Stimulated activated memory B cell treated with anti-CD40 and anti-IgM and Interleukin-4, amounts not matched to agents 10 μg/mL and 1 μg/mL and 100 μg/mL, for 72 hours (primary cell): ENCODE measurements around the gene COX19.
"Not testable (repeated sequence)": the region's sequence is repeated elsewhere in the genome, so short reads cannot be mapped to it uniquely, and the experiment has no call there.

Experiments used
- ATAC-seq: fragments of 150-1000 bp; cut with Tn5 transposase; 2 replicates; pipeline ENCODE4 v1.10.0; 2021
- H3K27ac Mint-ChIP-seq: one replicate; pipeline ENCODE4 v1.8.0; 2022; ENCODE audit warnings: mild to moderate bottlenecking, mixed read lengths
- H3K27me3 Mint-ChIP-seq: one replicate; pipeline ENCODE4 v1.8.0; 2022; ENCODE audit warnings: mixed read lengths
- H3K36me3 Mint-ChIP-seq: one replicate; pipeline ENCODE4 v1.8.0; 2022; ENCODE audit warnings: mixed read lengths
- H3K4me1 Mint-ChIP-seq: one replicate; pipeline ENCODE4 v1.8.0; 2022; ENCODE audit warnings: mixed read lengths
- H3K4me3 Mint-ChIP-seq: one replicate; pipeline ENCODE4 v1.8.0; 2022; ENCODE audit warnings: mild to moderate bottlenecking, moderate library complexity, mixed read lengths
- H3K9me3 Mint-ChIP-seq: one replicate; pipeline ENCODE4 v1.8.0; 2022; ENCODE audit warnings: mixed read lengths

The COX19 gene

GRCh38 chr7:954330-955238 lies 20.8 kb downstream of the COX19 start, which contains the start of gene ADAP1:
ADAP1 (minus strand) TSS chr7:954680; CDS start chr7:954477, 203 bp downstream.
- Mint-ChIP-seq H3K36me3 (no peaks in the 10 kb centered on the region), H3K4me3 (peak within 1 kb of the TSS; percentile 66), H3K27me3 (no peaks in the 10 kb centered on the region), H3K9me3 (no peaks in the 10 kb centered on the region), H3K4me1 (peaks cover 26% of the 10 kb centered on the region), H3K27ac (peak within 1 kb of the TSS; percentile 54)
- ATAC-seq: peak; percentile 73

DNA sequence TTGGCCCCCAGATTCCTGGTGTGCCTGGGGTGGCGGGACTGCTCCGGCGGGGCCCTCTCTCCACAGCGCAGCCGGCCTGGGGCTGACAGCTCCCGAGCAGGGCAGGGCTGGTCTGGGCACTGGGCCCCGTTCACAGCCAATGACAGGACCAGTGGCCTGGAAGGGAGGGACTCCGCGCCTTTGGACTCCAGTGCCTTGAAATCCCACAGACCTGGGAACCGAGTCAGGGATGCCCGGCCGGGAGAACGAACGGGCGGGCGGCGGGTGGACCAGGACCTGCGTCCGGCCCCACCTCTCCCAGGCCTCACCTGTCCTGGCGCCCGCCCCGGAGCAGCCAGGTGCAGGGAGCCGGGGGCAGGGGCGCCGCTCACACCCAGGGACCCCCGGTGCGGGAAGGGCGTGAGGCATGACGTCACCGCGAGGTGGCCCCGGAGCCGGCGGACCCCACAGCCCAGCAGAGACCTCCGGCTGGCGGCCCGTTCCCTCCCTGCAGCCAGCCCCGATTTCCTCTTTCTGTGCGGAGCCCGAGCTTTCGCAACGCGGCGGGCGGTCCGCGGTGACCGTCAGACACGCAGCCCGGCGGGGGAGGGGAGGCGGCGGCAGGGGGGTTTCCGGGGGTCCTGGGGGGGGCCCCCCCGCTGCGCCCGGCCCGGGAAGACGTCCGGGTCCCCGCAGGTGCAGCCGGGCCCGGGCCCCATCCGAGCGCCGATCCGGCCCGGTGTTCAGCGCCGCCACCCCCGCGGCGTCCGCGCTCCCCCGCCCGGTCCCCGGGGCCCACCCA lies 21.6 kb downstream of the COX19 start:
- Mint-ChIP-seq H3K36me3 (peaks cover 5% of the 10 kb centered on the region), H3K4me1 (peaks cover 35% of the 10 kb centered on the region), H3K27ac (no peak overlapping the region), H3K27me3 (no peaks in the 10 kb centered on the region), H3K9me3 (no peaks in the 10 kb centered on the region), H3K4me3 (peak overlapping the region; percentile 47)
- ATAC-seq: peak; percentile 54

DNA sequence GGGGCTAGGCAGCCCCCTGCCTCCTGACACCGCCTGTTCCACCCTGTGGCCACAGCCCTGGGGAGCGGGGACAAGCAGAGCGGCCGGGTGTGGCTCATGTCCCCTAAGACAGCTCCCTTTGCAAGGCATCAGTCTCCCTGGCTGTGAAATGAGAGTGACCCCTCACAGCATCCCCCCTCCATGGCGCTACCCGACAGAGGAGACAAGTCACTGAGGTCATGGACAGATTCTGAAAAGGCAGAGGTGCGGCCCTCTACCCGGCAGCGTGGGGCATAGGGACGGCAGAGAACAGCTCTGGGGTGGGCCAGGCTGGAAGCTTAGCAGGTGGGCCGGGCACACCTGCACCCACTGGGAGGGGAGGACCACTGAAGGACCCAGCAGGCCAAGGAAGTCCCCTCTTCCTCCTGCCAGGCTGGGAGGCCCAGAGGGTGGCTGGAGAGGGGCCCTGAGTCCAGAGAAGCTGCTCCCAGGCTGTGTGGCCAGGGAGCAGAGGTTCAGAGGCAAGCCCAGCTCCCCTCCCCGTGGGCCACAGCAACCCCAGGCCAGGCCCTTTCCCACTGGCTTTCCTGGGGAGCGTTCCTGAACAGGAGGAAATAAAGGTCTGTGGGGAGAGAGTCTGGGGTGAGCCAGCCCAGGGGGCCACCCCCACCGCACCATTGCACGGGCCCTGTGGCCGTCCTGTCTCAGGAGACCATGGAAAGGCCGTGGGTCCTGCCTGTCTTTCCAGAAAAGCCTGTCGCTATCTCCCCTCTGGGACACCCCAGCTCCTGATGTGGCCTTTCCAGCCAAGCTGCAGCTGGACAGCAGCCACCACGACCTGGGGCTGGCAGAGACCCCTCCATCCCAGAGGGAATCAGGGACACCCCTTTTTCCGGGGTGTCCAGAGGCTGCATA lies 22.6 kb downstream of the COX19 start:
- ATAC-seq: no peak
- H3K4me3 Mint-ChIP-seq: peak overlapping the region; percentile 47
- no peaks in the 10 kb centered on the region for H3K9me3 Mint-ChIP-seq
- peaks cover 14% of the 10 kb centered on the region for H3K36me3 Mint-ChIP-seq
- H3K4me1 Mint-ChIP-seq: peaks cover 41% of the 10 kb centered on the region
- no peaks in the 10 kb centered on the region for H3K27me3 Mint-ChIP-seq
- H3K27ac Mint-ChIP-seq: no peak overlapping the region

- no peak for ATAC-seq
- H3K4me3 Mint-ChIP-seq: peak overlapping the region; percentile 19
- peaks cover 20% of the 10 kb centered on the region for H3K36me3 Mint-ChIP-seq
- no peaks in the 10 kb centered on the region for H3K9me3 Mint-ChIP-seq
- peaks cover 41% of the 10 kb centered on the region for H3K4me1 Mint-ChIP-seq
- no peaks in the 10 kb centered on the region for H3K27me3 Mint-ChIP-seq
- no peak overlapping the region for H3K27ac Mint-ChIP-seq
Measured at GRCh38 chr7:951881-952547, 23.3 kb downstream of the COX19 start.

DNA sequence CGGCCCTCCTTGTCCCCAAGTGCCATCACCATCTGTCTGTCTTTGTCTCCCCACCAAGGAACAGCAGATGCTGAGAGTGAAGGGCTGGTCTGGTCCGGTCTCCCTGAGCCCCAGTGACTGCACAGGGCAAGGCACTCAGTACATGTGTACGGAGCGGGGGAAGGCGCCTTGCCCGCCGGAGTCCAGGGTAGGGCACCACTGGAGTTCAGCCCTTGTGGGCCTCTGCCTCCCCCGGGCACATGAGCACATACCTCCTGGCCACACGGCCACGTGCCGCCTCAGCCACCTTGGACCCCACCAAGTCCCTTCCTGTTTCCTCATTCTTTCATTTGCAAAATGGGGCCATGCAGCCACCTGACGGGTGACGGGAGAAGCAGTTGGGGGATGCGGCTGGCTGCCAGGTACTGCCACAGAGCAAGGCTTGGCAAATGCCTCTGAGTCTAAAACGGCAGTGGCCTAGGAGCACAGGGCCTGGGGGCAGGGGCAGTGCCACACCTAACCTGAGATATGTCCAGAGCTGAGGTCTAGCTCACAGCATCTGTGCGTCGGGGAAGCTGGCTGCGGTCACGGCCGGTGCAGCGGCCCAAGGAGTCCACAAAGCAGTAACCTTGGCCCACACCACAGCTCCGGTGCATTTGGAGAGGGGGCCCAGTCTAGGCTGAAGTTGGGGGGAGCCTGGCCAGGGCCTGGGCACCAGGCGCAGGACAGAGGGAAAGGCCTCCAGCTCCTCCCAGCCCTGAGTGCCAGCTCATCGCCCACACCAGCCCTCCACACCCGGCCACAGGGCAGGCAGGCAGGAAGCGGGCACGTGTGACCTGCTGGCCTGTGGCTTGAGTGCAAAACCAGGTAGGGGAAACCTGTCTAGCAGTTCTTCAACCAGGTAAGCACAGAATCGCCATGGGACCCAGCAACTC lies 26.1 kb downstream of the COX19 start:
- ATAC-seq: no peak
- H3K36me3 Mint-ChIP-seq: peaks cover 20% of the 10 kb centered on the region
- H3K27me3 Mint-ChIP-seq: no peaks in the 10 kb centered on the region
- H3K9me3 Mint-ChIP-seq: no peaks in the 10 kb centered on the region
- H3K4me3 Mint-ChIP-seq: no peak overlapping the region
- peaks cover 36% of the 10 kb centered on the region for H3K4me1 Mint-ChIP-seq
- H3K27ac Mint-ChIP-seq: peak overlapping the region; percentile 71

DNA sequence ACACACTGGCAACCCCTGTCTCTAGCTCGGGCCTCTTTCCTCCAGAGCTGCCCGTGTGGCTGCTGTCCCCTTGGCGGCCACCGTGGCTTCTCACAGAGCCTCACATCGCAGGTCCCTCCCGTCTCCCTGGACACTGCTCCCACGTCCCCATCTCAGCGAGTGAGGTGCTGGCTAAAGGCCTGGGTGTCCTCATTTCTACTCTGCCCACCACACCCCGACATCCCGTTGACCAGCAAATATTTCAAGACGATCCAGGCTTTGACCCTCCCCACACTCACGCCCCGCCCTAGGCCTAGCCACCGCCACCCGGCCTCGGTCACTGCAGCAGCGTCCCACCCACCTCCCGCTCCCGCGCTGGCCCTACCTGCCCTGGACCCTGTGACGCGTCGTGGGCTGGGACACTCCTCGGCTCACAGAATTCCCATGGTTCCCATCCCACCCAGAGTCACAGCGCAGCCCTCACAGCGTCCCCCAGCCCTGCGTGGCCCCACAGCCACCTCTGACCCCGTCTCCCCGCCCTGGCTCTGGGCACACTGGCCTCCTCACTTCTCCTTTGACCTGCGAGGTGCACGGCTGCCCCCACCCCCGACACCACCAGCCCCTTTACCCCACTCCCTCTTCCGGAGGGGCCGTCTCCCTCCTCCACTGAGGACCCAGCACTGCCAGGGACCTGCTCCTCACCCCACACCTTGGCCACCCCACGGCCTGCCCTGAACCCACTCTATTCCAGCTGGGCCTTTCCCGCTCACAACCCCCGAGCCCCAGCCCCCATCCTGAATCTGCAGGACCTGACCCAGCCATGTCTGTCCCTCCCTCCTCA lies 27.7 kb downstream of the COX19 start:
- Mint-ChIP-seq H3K27me3 (no peaks in the 10 kb centered on the region), H3K9me3 (no peaks in the 10 kb centered on the region), H3K27ac (no peak overlapping the region), H3K4me3 (no peak overlapping the region), H3K4me1 (peaks cover 34% of the 10 kb centered on the region), H3K36me3 (peaks cover 20% of the 10 kb centered on the region)
- ATAC-seq: no peak

DNA sequence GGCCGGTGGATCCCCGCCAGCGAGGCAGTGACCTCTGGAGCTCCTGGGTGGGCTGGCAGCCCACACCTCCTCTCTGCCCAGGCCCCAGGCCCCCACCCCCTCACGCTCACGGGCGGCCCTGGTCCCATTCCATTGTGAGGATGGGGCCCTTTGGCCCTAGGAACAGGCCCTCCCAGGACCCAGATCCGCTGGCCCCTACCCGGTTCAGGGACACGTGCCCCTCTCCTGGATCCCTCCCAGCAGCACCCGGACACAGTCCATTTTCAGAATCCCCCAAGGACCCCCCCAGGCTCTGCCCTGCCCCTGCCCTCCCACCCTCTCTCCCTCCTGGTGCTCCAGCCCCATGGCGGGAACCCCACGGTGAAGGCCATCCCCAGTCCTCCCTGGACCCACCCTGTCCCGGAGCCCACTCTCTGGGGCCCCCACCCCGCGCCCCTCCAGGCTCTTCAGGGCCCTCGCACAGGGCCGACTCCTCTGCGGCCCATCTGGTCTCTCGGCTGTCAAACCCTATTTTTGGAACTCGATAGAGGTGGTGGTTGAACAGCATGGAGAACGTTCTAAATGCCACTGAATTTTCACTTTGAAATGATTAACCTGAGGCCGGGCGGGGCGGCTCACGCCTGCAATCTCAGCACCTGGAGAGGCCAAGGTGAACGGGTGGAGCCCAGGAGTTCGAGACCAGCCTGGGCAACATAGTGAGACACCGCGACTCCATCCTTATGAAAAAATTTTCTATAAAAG lies 28.9 kb downstream of the COX19 start:
- Mint-ChIP-seq H3K4me1 (peaks cover 38% of the 10 kb centered on the region), H3K9me3 (peaks cover 8% of the 10 kb centered on the region), H3K36me3 (peaks cover 29% of the 10 kb centered on the region), H3K27ac (no peak overlapping the region), H3K4me3 (no peak overlapping the region), H3K27me3 (no peaks in the 10 kb centered on the region)
- ATAC-seq: no peak

DNA sequence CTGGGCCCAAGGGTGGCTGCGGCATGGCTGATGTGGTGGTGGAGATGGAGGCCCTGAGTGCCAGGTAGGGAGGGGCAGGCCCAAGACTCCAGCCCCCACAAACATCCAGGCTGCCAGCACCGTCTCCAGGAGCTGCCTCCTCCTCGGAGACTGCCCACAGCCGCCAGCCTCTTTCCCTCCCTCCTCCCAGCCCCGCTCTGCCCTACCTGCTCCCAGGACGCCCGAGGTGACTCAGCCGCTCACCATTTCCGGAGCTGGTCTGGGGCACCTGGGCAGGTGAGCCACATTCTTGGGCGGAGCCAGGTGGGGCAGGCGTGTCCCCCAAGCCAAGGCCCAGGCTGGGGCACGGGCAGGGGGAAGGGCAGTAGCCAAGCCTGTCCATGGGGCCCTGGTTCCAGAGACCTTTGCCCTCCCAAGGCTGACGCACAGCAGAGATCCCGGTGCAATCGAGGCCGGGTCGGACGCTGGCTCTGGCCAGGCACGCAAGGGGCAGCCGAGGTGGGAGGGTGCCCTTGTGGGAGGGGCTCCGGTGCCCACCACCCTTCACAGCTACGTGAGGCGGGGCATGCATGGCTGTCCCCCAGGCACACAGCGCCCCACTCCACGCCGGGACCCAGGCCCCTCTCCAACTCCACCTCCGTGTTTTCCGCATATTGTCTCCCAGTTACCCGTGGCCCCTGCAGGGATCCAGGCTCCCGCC lies 29.6 kb downstream of the COX19 start:
- Mint-ChIP-seq H3K27me3 (no peaks in the 10 kb centered on the region), H3K27ac (no peak overlapping the region), H3K36me3 (peaks cover 36% of the 10 kb centered on the region), H3K4me3 (no peak overlapping the region), H3K4me1 (peaks cover 41% of the 10 kb centered on the region), H3K9me3 (peaks cover 10% of the 10 kb centered on the region)
- no peak for ATAC-seq

DNA sequence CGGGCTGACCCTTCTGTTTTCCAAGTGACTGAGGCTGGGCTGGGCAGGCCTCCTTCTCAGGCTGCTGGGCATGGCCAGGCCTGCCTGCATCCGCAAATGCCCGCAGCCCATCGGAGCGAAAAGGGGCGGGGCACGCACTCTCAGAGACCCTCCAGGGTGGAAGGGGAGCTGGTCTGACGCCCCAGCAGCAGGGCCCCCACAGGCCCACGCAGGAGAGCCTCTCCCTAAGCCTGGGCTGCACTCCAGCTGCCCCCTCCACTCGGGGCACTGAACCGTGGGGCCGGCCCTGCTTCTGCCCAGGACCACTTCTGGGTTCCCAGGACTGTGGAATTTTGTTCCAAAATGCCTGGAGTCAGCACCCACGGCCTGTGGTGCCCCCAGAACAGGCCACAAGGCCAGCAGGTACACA lies 30.2 kb downstream of the COX19 start:
- no peak for ATAC-seq
- peaks cover 37% of the 10 kb centered on the region for H3K4me1 Mint-ChIP-seq
- peak overlapping the region; percentile 40 for H3K27ac Mint-ChIP-seq
- H3K27me3 Mint-ChIP-seq: no peaks in the 10 kb centered on the region
- peaks cover 11% of the 10 kb centered on the region for H3K9me3 Mint-ChIP-seq
- peaks cover 36% of the 10 kb centered on the region for H3K36me3 Mint-ChIP-seq
- no peak overlapping the region for H3K4me3 Mint-ChIP-seq

DNA sequence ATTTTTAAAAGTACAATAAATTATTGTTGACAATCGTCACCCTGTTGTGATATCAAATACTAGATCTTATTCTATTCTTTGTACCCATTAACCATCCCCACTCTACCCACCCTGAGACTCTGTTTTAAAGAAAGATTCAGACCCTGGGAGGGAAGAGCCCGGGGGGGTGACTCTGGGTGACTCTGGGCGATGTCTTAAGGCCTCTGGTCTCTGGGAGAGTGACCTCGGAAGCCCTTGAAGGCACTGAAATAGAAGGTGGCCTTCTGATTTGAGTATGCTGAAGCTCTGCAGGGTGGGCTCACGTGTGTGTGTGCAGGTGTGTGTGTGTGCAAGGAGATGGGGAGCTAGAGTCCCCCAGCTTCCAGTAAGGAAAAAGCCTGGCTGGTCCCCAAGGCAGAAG lies 30.6 kb downstream of the COX19 start:
- Mint-ChIP-seq H3K36me3 (peaks cover 36% of the 10 kb centered on the region), H3K4me3 (no peak overlapping the region), H3K27ac (peak overlapping the region; percentile 40), H3K27me3 (no peaks in the 10 kb centered on the region), H3K4me1 (peaks cover 32% of the 10 kb centered on the region), H3K9me3 (peaks cover 14% of the 10 kb centered on the region)
- no peak for ATAC-seq

- H3K27ac Mint-ChIP-seq, H3K4me3 Mint-ChIP-seq, ATAC-seq, H3K27me3 Mint-ChIP-seq: not testable (repeated sequence)
- H3K36me3 Mint-ChIP-seq: peaks cover 32% of the 10 kb centered on the region
- H3K9me3 Mint-ChIP-seq: peaks cover 14% of the 10 kb centered on the region
- H3K4me1 Mint-ChIP-seq: peaks cover 23% of the 10 kb centered on the region
Measured at GRCh38 chr7:943793-944192, 31.6 kb downstream of the COX19 start.
